DMS79 treated with DMSO at 0.1 percent for 48 hours (cell line): Measurements from ENCODE around the gene OR6N1.

ENCODE experiments used
- DNase-seq: peaks from one replicate; lab custom pipeline; 2025; lab: John Stamatoyannopoulos, UW

The OR6N1 gene

DNA sequence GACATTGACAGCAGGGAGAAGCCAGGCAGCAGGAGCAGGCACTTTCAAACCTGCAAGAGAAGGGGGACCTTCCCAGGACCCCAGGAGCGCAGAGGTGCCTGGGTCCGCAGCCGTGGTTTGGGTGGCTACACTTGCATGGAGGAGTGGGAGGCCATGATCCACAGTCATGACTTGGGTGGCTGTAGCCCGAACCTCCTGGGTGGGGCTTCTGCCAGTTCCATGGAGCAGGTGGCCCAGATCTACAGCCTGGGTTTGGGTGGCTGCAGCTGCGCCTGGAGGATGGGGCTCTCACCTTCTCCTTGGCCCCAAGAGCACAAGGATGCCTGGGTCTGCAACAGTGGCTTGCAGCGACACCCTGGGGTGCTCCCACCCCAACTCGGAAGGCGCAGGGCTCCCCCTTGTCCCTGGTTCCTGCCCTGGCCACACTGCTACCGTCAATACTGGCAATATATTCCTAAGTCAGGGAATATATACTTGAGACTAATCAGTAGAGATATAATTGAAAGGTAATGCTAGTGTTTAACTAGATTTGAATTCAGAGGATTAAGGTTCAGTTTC is 19.8 kb downstream of the OR6N1 start:
- DNase-seq, result no peak

DNA sequence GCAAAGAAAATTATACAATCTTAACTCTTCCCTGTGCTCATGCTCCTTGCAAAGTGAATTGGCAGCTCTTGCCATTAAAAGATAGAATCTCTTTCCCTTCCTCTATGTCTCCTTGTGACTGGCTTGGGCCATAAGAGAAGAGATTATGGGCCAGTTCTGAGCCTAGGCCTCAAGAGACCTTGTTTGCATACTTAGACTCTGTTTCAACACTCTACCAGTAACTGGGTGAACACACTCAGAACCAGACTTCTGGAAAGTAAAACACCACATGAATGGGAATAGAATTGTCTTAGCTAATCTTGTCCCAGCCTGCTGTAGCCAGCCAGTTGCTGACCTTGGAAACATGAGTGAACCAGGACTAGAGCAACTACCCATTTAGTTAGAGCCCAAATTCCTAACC is 36.1 kb downstream of the OR6N1 start:
- DNase-seq, result no peak

GRCh38 chr1:158732524-158732923 is 39.5 kb downstream of the OR6N1 start:
- DNase-seq, result no peak

GRCh38 chr1:158731707-158732106 is 40.3 kb downstream of the OR6N1 start:
- no peak for DNase-seq

DNA sequence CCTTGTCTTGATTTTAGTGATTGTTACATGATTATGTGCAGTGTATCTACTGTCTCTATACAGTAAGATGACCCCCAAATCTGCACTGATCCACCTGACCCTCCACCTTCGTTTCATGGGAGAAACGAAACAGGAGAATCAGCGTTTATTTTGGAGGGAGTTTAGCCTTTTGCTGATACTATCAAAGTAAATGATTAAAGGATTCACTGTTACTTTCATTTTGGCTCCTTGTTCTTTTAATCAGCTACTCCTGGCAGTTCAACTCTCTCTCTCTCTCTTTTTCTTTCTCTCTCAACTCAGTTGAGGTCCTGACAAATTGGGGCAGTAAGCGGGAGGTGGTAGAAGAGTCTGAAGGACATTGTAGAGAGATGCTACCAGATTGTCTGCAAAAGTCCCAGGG is 41.5 kb downstream of the OR6N1 start:
- DNase-seq, result no peak

GRCh38 chr1:158728510-158729225 is 43.3 kb downstream of the OR6N1 start:
- no peak for DNase-seq

DNA sequence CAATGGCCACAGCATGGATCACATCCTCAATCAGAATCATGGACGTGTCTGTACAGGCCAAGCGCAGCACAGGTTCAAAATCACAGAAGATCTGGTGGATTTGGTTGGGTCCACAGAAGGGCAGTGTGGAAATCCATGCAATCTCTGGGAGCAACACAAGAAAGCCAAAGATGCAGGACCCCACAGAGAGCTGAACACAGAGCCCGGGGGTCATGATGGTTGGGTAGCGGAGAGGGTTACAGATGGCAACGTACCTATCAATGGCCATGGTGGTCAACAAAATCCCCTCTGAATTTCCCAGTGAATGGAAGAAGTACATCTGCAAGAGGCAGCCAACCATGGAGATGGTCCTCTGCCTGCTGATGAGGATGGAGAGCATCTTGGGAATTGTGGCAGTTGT is 47.6 kb downstream of the OR6N1 start:
- DNase-seq, result no peak

GRCh38 chr1:158720620-158721019 is 51.4 kb downstream of the OR6N1 start, which contains the start of gene OR6K3:
Gene OR6K3, minus strand, starts transcription at chr1:158720720. Its CDS starts 2,605 bp downstream, at chr1:158718115.
- no peak for DNase-seq

GRCh38 chr1:158719664-158720063 is 52.3 kb downstream of the OR6N1 start:
- DNase-seq, result no peak

- DNase-seq, result no peak
Observed at GRCh38 chr1:158717344-158717743, 54.7 kb downstream of the OR6N1 start.

DNA sequence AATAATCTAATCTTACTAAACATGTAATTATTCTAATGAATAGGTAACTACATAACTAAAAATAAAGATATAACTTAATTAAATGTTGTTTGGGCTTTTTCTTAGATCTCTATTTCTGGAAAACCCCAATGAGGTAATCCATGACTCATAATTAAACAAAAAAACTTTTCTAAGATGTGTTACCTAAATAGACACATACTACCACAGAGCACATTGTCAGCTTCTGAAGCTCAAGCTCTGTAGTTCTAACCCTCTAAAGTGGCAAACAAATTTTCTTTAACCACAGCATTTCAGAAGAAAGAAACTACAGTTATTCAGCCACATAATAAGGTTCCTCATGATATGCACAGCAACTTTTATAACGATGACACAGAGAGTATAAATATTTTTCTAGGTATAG is 55.7 kb downstream of the OR6N1 start:
- no peak for DNase-seq

DNA sequence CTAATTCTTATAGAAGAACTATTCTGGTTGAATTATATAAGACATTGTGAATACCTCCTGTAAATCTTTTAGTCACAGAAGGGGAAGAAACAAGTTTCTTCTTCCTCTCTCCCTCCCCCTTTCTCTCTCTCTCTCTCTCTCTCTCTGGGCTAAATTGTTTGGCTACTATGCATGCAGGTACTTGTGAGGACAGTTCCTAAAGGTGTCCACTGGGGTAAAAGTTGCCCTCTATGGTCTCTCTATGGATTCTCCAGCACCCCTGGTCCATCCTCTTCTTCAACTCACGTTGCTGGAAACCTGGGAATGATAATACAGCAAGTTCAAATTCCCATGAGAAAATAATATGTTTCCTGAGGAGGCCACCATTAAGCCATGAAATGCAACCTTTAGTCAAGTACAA is 57.2 kb downstream of the OR6N1 start:
- no peak for DNase-seq
